ENCODE measurements around the gene ST3GAL3.

GRCh38 chr1:43835082-43836021 is 128.0 kb downstream of the ST3GAL3 start:
- TF ChIP-seq POLR2A (IDR thresholded peaks at IDR 0.05; ENCODE audit: extremely low read depth, insufficient read length) (no peak), MYC (IDR thresholded peaks at IDR 0.05; ENCODE audit: low read depth, low read length) (peak; percentile 39; the same call in 1 of the 2 replicates), CTCF (IDR thresholded peaks at IDR 0.05; ENCODE audit: low read depth, low read length) (no peak), MAX (IDR thresholded peaks at IDR 0.05; ENCODE audit: low read depth, low read length) (no peak)

Data from NB4 (cell line).